NOMO-1 (cell line): ENCODE data around the gene TUBD1.
A peak's percentile ranks its signal among the peaks of the same experiment; 100 is the strongest.
"Not testable (repeated sequence)": the region's sequence is repeated elsewhere in the genome, so short reads cannot be mapped to it uniquely, and the experiment has no call there.

Experiments
- DNase-seq, 2 experiments: peaks; one replicate each; lab custom pipeline; 2025; ENCODE audit not compliant: unreplicated experiment in 2 of 2; lab: John Stamatoyannopoulos, UW

The TUBD1 gene, protein sequence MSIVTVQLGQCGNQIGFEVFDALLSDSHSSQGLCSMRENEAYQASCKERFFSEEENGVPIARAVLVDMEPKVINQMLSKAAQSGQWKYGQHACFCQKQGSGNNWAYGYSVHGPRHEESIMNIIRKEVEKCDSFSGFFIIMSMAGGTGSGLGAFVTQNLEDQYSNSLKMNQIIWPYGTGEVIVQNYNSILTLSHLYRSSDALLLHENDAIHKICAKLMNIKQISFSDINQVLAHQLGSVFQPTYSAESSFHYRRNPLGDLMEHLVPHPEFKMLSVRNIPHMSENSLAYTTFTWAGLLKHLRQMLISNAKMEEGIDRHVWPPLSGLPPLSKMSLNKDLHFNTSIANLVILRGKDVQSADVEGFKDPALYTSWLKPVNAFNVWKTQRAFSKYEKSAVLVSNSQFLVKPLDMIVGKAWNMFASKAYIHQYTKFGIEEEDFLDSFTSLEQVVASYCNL

DNA sequence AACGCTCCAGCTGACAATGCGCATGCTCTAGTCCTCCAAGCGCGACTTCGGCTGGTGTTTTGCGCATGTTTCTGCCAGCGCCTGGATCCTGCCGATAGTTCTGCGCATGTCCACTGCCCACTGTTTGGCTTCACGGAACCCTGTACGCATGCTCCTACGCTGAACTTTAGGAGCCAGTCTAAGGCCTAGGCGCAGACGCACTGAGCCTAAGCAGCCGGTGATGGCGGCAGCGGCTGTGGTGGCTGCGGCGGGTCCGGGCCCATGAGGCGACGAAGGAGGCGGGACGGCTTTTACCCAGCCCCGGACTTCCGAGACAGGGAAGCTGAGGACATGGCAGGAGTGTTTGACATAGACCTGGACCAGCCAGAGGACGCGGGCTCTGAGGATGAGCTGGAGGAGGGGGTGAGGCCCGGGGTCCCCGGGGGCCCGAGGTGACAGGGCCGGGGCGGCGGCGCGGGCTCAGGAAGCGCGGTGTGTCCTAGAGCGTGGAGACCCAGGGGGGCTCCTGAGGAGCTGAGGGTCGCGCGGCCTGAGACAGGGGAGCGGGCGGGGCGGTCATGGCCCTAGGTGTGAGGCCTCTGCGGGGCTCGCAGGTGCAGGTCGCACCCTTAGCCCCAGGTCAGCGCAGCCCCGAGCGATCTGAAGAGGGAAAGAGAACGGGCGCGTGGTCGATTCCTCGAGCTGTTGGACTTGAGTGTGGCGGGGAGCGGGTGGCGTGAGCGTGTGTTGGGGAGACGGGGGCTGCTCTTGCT, at the start of gene TUBD1, which contains the start of gene RPS6KB1:
TSS of gene TUBD1 (minus strand) at position 20 of the 752 bp plus-strand sequence. CDS start 1,941 bp downstream, outside the sequence.
TSS of gene RPS6KB1 (plus strand) at position 198 of the 752 bp plus-strand sequence. CDS start at position 262, 64 bp downstream.
- peak; percentile 97 to 99 for DNase-seq

DNA sequence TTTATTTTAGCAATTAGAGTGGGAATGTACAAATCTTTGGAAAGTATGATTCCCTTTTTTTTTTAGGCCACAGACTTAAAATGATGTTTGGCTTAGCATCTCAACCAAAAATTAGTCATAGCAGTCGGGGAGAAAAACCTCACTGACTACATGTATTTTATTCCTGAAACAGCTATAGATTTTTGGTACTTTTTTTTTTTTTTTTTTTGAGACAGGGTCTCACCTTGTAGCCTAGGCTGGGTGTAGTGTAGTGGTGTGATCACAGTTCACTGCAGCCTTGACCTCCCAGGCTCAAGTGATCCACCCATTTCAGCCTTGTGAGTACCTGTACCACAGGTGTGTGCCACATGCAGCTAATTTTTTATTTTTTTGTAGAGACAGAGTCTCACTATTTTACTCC, 48.4 kb upstream of the TUBD1 start:
- DNase-seq: no peak

DNA sequence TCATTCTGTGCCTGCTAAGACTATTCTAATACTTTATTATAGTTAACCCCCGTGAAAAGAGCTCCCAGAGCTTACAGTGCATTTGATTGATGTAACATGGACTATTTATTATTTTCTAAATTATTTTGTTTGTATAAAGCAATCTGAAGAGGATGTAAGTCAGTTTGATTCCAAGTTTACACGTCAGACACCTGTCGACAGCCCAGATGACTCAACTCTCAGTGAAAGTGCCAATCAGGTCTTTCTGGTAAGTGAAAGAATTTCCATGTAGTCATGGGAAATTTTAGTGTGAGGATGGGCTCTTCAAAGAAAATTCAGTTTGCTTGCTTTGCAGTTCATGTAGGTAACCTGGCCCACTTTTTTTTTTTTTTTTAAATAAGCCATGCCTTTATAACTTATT, 48.0 kb upstream of the TUBD1 start:
- not testable (repeated sequence) for DNase-seq

DNA sequence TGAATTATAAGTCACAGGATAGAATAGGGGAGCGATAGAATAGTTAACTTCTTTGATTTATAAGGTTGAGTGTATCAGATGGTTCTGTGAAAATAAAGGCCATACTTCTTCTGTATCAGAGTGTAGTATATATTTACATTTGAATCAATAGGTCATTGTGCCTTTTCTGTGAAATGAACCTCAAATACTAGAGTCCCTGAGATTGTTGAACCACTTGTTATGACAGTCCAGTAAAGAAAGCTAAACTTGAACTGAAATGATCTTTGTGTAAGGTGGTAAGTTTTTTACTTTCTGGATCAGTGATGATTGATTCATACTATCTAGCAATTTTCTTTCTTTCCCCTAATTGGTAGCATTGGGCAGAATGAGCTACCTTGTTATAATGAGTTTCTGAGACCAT, 40.6 kb upstream of the TUBD1 start:
- DNase-seq: not testable (repeated sequence)

DNA sequence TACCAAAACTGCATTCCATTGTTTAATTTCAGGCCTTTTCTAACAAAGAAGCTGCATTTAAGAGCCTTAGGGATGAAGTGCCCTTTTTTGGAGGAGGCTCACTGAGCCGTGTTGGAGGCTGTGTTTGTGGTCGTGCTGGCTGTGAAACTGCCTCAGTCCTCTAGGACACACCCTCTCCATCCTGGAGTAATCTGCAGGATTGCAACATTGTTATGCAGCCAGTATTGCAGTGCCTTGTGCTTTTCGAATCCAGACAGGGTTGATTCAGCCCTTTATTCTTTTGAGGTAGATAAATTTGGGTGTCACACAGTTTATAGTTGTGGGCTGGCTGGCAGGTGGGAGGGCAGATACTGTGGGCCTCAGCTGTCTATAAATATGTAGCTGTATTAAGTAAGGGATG, 38.0 kb upstream of the TUBD1 start:
- DNase-seq: peak in 1 of 2 experiments; percentile 13

DNA sequence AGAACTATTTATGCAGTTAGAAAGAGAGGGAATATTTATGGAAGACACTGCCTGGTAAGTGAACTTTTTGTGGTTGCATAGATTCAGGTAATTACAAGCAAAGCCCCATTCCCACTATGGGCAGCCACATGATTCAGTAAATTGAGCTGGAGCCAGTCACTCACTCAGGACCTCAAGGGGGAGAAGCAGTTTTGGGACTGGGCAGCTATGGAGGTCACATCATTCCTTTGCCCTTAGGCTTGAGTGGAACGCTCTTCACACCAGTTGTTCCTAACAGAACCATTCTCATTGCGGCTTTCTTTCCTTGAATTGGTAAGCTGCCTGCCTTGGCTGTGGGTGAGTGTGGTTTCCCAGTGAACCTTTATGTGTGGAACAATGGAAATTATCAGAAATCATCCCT, 37.4 kb upstream of the TUBD1 start:
- not testable (repeated sequence) for DNase-seq

DNA sequence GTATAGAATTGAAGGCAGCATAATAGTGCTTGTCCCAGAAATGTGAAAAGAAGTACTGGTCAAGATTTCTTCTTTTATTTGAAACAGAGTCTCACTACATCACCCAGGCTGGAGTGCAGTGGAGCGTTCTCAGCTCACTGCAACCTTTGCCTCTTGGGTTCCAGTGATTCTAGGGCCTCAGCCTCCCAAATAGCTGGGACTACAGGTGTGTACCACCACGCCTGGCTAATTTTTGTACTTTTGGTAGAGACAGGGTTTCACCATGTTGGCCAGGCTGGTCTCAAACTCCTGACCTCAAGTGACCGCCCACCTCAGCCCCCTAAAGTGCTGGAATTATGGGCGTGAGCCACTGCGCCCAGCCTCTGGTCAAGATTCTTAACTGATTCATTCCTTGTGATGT, 27.9 kb upstream of the TUBD1 start:
- DNase-seq: not testable (repeated sequence)

DNA sequence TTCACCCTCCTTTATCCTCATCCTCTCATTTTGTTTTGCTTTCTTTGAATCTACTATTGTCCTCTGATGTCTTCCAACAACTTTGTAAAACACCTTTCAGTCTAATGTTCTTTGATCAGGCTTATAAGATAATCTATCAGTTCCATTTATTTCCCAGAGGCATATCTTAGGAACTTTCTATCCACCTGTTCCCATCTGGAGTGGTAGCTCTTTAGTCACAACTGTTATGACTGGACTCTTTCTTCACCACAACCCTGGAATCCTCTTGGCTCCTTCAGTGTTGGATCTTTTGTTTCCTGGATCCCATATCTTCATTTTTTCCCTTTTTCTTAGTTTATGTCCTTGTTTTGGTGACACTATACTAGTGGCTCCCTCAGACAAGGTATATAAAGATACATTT, 23.7 kb upstream of the TUBD1 start:
- DNase-seq: no peak

DNA sequence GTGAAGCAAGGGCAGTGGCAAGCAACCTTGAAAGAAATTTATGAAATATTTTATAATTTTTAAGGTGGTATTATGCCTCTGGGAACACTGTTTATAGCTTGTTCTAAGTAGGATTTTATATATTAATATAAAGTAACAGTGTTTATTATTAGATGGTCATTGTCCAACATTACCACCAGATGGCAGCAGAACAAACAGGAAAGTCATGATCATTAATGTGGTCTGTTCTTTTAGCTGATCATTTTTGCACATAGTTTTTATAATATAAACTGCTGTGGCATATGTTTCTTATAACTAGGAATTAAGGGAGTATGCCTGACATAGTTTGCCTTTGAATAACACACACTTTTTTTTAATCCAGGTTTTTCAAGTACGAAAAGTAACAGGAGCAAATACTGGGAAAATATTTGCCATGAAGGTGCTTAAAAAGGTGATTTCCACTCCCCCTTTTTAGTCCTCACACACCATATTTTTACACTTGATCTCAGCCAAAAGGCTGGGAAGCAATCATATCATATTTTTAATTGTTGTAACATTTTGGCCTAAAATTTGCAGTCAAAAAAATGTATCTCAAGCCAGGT, 21.6 kb upstream of the TUBD1 start:
- DNase-seq: peak in 1 of 2 experiments; percentile 62

DNA sequence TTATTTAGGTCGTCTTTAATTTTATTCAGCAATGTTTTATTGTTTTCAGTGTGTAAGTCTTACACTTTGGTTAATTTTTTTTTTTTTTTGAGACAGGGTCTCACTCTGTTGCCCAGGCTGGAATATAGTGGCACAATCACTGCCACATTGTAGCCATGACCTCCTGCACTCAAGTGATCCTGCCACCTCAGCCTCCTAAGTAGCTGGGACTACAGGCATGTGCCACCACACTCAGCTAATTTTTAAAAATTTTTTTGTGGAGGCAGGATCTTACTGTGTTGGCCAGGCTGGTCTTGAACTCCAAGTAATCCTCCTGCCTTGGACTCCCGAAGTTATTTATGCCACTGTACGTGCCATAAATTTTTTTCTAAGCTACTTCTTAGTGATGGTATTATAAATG, 14.7 kb upstream of the TUBD1 start:
- no peak for DNase-seq

DNA sequence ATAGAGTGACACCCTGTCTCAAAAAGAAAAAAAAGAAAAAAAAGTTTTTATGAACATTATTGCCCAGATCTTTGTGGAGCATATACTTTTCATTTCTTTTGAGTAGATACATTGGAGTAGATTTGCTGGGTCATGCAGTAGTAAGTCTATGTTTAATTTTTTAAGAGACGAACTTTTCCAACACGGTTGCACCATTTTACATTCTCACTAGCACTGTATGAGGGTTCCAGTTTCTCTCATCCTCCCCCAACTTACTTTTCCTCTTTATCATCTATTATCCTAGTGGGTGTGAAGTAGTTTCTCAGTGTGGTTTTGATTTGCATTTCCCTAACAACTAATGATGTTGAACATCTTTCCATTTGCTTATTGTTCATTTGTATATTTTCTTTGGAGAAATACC, 10.7 kb upstream of the TUBD1 start:
- DNase-seq: no peak

DNA sequence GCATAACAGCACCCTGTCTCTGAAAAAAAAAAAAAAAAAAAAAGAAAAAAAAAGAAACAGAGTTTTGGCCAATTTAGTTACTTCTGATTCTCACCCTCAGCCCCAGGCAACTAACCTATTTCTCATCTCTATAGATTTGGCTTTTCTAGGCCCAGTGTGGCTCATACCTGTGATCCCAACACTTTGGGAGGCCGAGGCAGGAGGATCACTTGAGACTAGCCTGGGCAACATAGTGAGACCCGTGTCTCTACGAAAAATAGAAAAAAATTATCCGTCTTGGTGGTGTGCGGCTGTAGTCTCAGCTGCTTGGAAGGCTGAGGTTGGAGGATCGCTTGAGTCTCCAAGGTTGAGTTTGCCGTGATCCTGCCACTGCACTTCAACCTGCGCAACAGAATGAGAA, 8.9 kb upstream of the TUBD1 start:
- no peak for DNase-seq

DNA sequence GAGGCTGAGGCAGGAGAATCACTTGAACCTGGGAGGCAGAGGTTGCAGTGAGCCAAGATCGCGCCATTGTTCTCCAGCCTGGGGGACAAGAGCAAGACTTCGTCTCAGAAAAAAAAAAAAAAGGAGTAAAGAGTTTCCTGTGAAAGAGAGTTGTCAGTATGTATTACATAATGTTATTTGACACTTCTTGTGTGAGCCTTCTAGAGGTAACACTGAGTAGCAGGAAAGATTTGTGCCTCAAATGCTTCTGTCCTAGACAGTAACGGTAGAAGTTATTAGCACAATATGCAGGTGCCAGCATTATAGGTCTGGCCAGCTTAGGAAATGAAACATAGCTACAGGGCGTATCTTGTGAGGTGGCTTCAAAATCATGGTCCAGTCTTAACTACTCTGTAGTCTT, 6.4 kb upstream of the TUBD1 start:
- DNase-seq: peak; percentile 11 to 57

DNA sequence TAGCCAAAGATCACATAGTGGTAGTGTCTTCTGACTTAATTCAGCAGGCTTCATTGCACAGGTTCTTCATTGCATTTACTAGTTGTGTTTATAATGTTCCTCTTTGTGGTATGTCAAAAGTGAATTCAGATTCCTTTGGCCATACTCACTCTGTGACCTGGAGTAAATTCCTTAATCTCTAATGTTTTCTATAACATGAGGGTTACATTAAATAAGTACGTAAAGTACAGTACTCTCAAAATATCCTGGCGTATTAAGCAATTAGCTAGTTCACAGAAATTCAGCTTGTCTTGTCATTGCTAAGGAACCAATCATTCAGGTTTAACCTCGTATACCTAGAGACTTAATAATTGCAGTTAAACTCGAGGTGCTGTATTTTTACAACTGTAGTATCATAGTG, 4.3 kb upstream of the TUBD1 start:
- DNase-seq: peak in 1 of 2 experiments; percentile 0

DNA sequence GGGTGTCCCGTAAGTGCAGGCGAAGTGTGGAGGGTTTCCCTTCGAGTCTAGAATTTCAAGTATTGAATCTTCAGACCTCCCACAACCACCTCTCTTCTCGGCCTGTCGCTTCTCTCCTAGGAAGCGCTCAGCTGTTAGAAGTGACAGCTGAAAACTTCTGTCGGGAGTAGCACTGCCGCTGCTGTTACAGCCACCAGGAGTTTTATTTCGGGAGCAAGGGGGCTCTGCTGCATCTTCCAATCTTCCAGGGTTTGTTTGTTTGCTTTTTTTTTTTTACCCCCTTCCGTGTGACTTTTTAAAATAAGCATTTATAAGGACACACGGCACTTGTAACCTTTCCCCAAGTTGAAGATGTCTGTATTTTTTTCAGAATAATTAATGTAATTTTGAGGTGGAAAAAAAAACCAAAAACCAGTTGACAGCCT, 945 bp upstream of the TUBD1 start:
- DNase-seq: peak in 1 of 2 experiments; percentile 18

DNA sequence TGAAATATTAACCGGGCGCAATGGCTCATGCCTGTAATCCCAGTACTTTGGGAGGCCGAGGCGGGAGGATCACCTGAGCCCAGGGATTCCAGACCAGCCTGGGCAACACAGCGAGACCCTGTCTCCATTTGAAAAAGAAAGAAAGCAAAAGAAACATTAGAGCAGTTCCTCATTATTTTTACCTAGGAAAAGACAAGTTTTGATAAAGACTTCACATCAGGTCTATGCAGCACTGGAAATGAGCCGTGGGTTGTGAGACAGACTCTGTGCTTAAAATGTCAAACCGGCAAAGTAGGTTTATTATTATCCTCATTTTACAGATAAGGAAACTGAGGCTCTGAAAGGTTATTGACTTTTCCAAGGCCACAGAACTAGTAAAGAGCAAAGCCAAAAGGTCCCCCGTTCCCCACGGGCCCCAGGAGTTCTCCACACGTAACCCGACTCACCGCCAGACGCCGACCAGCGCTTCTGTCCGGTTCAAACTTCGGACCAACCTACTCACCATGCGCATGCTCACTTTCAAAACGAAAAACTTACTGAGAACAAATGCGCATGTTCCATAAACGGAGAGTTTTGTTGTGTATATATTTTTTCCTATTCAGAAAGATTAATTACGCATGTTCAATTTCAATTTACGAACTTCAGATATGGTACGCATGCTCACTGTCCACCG, 356 bp downstream of the TUBD1 start:
- peak; percentile 32 to 80 for DNase-seq

DNA sequence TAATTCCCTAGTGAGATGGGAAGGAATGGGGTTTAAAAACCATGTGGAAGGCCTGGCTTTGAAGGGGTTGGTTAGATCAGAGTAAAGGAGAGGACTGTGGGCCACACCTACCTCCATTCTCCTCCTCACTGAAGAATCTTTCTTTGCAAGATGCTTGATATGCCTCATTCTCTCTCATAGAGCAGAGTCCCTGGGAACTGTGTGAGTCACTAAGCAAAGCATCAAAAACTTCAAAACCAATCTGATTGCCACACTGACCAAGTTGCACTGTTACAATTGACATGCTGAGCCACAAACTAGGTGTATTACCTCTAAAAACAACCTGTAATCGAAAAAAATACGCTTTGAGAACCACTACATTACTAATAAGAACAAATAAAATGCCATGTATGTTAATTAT, 2.0 kb downstream of the TUBD1 start:
- no peak for DNase-seq

DNA sequence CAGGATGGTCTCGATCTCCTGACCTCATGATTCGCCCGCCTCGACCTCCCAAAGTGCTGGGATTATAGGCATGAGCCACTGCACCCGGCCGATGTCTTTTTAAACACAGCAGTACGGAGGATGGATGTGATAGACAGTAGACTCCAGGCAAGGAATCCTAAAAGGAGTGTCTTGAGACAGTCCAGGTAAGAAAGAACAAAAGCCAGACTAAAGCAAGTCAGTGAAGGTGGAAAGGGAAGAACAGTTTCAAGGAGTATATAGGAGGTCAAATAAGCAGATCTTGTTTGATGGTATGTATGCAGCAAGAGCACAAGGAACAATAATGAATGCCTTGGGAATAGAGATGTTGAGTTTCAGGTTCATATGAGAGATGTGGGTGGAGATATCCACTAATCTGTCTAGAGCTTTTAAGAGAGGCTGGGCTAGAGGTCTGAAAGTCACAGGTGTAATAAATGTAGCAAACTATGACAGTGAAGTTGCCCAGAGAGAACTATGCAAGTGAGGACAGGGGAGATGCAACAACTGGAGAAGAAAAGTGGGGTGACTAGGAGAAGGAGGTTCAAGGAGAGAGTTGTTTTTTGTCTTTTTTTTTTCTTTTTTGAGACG, 4.5 kb downstream of the TUBD1 start:
- no peak for DNase-seq

DNA sequence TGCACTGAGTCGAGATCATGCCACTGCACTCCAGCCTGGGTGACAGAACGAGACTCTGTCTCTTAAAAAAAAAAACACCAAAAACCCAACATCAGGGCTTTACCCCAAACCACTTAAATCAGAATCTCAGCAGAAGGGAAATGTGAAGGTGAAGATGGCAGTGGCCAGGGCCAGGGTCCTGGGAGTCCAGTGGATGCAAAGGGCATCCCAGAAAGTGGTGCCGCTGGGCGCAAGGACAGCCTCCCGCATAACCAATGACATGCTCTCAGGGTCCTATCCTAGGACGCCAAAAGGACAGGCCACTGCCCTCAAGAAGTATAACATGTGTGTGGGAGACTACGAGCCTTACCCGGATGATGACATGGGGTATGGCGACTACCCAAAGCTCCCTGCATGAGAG, 7.9 kb downstream of the TUBD1 start:
- DNase-seq: no peak

DNA sequence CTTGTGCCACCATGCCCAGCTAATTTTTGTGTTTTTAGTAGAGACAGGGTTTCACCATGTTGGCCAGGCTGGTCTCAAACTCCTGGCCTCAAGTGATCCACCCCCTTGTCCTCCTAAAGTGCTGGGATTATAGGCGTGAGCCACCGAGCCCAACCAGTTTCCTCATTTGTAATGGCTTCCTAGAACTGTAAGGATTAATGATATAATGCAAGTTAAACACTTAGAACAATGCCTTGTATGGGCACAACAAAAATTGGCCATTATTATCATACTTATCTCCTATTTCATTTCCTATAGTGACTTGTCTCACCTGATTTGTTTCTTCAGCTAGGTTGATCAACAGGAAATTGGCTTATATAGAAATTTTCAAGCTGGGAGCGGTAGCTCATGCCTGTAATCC, 14.1 kb downstream of the TUBD1 start:
- no peak for DNase-seq
